Fibroblast of villous mesenchyme (primary cell): Measurements from ENCODE around the gene LSM14B. TPM values are rescaled to one million over a fixed set of nuclear protein-coding genes. Genes with fewer than 3 reads are reported as not detected.

Experiments used
- DNase-seq: peaks from one replicate; pipeline ENCODE4 v3.0.0-alpha.2; 2010; ENCODE audit warnings: low read depth
- H3K4me3 ChIP-seq: 2 replicates; pipeline ENCODE4 v1.5.1; 2011; ENCODE audit warnings: low read depth, mild to moderate bottlenecking, low read length
- CTCF ChIP-seq: IDR thresholded peaks from 2 replicates; pipeline ENCODE4 v1.5.1; 2012; ENCODE audit warnings: low read depth, mild to moderate bottlenecking, low read length; ENCODE audit not compliant: insufficient read depth
- total RNA-seq: library from RNA; depleted of rRNA; stranded (reverse); fragments of >200 nt; gene quantifications from 2 replicates; pipeline ENCODE4 v1.2.3, GENCODE V29; 2012

LSM14B gene
- total RNA-seq, 1 donor: 30.7 TPM

GRCh38 chr20:62126141-62126540 is 3.9 kb downstream of the LSM14B start:
- no peak for TF ChIP-seq CTCF
- no peak overlapping the region for H3K4me3 ChIP-seq
- no peak for DNase-seq

- DNase-seq: no peak
- H3K4me3 ChIP-seq: no peak overlapping the region
- no peak for TF ChIP-seq CTCF
Measured at GRCh38 chr20:62127799-62128198, 5.5 kb downstream of the LSM14B start.

GRCh38 chr20:62128502-62128901 is 6.2 kb downstream of the LSM14B start:
- no peak for TF ChIP-seq CTCF
- no peak for DNase-seq
- no peak overlapping the region for H3K4me3 ChIP-seq

GRCh38 chr20:62129731-62130531 is 7.7 kb downstream of the LSM14B start:
- DNase-seq: no peak
- no peak overlapping the region for H3K4me3 ChIP-seq
- TF ChIP-seq CTCF: no peak

- DNase-seq: no peak
- no peak overlapping the region for H3K4me3 ChIP-seq
- no peak for TF ChIP-seq CTCF
Measured at GRCh38 chr20:62131560-62132320, 9.5 kb downstream of the LSM14B start.

GRCh38 chr20:62132421-62132820 is 10.1 kb downstream of the LSM14B start:
- no peak for DNase-seq
- TF ChIP-seq CTCF: no peak
- H3K4me3 ChIP-seq: no peak overlapping the region
